Colonic mucosa (tissue), 4 donors: ENCODE data around the gene BLCAP. TPM values are rescaled to one million over a fixed set of nuclear protein-coding genes. Genes with fewer than 3 reads are reported as not detected.

Experiments used
- DNase-seq: peaks from one replicate; pipeline ENCODE4 v3.0.0-alpha.2; 2020
- H3K27ac ChIP-seq: fragments of 200-600 bp; one replicate; pipeline ENCODE4 v1.8.0; 2021
- H3K27me3 ChIP-seq: fragments of 200-600 bp; one replicate; pipeline ENCODE4 v1.8.0; 2021
- H3K36me3 ChIP-seq: fragments of 200-600 bp; one replicate; pipeline ENCODE4 v1.8.0; 2021
- H3K4me1 ChIP-seq: fragments of 200-600 bp; one replicate; pipeline ENCODE4 v1.8.0; 2021; ENCODE audit warnings: mild to moderate bottlenecking
- H3K4me3 ChIP-seq: fragments of 200-600 bp; one replicate; pipeline ENCODE4 v1.8.0; 2021
- H3K9ac ChIP-seq, 2 donors: one replicate each; pipeline ENCODE4 v1.7.0; 2013; ENCODE audit warnings: control low read depth in 2 of 2, low read depth in 2 of 2, low read length in 2 of 2
- H3K9me3 ChIP-seq: fragments of 200-600 bp; one replicate; pipeline ENCODE4 v1.8.0; 2021
- intact Hi-C: fragments of 100-400 bp; cut with DNase I; formaldehyde crosslinking; loops from one replicate; pipeline ENCODE4 v1.14.1; 2022
- total RNA-seq, 2 donors: library from RNA; stranded (reverse); fragmentation: NEBNext Ultra II Directional in 1 of 2; extraction: Animal tissue kit (Norgen Biotek cat#: 25700) in 1 of 2; gene quantifications; one replicate each; pipeline ENCODE4 v1.2.1, GENCODE V29; 2021
- TF ChIP-seq, protein P1 (sequence below): fragments of 200-600 bp; IDR thresholded peaks from one replicate; pipeline ENCODE4 v1.8.0; 2022; ENCODE audit warnings: antibody characterized with exemption, mild to moderate bottlenecking
- donor health status: healthy.
- donor health status: DM: no; HTN: no; CAD: no.
- donor health status: DM: no; HTN: no; CAD: no.

Gene BLCAP
- total RNA-seq, 2 donors from 2014 or later, result 87.2 to 103 TPM

DNA sequence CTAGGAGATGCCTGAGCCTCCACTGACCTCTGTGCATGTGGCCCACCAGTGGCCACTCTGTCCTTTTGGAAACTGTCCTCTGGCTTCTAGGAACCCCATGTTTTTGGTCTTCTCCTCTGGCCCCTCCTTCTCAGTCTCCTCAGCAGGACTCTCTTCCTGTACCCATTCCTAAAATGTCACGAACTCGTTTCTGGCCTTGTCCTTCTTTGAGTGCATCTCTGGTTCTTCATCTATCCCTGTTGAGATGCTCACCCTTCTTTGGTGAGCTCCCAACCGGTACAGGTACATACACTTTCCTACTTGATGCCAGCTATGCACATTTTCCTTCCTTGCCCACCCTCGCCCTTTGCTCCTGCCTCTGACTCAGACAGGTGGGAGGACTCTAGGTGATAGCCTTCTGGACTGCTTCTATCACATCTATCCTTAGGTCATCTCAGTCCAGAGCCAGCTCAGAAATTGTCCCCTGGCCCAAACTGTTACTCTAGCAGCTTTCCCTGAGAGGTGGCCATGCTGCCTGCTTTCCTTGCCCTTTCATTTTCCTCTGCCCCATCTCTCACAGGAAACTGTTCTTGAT, 21.4 kb downstream of the BLCAP start:
- H3K9me3 ChIP-seq, result no peaks in the 10 kb centered on the region
- no peak for DNase-seq
- H3K36me3 ChIP-seq, result no peaks in the 10 kb centered on the region
- no peaks in the 10 kb centered on the region for H3K4me1 ChIP-seq
- no peaks in the 10 kb centered on the region for H3K27me3 ChIP-seq
- intact Hi-C loops, result no loop called here
- H3K9ac ChIP-seq, result no peak overlapping the region
- TF ChIP-seq, protein P1, sequence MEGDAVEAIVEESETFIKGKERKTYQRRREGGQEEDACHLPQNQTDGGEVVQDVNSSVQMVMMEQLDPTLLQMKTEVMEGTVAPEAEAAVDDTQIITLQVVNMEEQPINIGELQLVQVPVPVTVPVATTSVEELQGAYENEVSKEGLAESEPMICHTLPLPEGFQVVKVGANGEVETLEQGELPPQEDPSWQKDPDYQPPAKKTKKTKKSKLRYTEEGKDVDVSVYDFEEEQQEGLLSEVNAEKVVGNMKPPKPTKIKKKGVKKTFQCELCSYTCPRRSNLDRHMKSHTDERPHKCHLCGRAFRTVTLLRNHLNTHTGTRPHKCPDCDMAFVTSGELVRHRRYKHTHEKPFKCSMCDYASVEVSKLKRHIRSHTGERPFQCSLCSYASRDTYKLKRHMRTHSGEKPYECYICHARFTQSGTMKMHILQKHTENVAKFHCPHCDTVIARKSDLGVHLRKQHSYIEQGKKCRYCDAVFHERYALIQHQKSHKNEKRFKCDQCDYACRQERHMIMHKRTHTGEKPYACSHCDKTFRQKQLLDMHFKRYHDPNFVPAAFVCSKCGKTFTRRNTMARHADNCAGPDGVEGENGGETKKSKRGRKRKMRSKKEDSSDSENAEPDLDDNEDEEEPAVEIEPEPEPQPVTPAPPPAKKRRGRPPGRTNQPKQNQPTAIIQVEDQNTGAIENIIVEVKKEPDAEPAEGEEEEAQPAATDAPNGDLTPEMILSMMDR, result no peak
- H3K27ac ChIP-seq, result no peak overlapping the region
- H3K4me3 ChIP-seq, result no peak overlapping the region

- no peak overlapping the region for H3K27ac ChIP-seq
- H3K9ac ChIP-seq, result no peak overlapping the region
- H3K4me3 ChIP-seq, result no peak overlapping the region
- TF ChIP-seq, protein P1, result no peak
- H3K4me1 ChIP-seq, result no peaks in the 10 kb centered on the region
- no peaks in the 10 kb centered on the region for H3K27me3 ChIP-seq
- no peaks in the 10 kb centered on the region for H3K9me3 ChIP-seq
- no peaks in the 10 kb centered on the region for H3K36me3 ChIP-seq
- DNase-seq, result no peak
- intact Hi-C loops, result no loop called here
Observed at GRCh38 chr20:37505263-37506151, 22.2 kb downstream of the BLCAP start.

- H3K27me3 ChIP-seq, result no peaks in the 10 kb centered on the region
- no peak overlapping the region for H3K27ac ChIP-seq
- H3K9me3 ChIP-seq, result no peaks in the 10 kb centered on the region
- TF ChIP-seq, protein P1, result no peak
- DNase-seq, result no peak
- H3K4me3 ChIP-seq, result no peak overlapping the region
- H3K36me3 ChIP-seq, result no peaks in the 10 kb centered on the region
- no peaks in the 10 kb centered on the region for H3K4me1 ChIP-seq
- H3K9ac ChIP-seq, result no peak overlapping the region
- intact Hi-C loops, result no loop called here
Observed at GRCh38 chr20:37504404-37505096, 23.1 kb downstream of the BLCAP start.

GRCh38 chr20:37503256-37503927, 24.3 kb downstream of the BLCAP start:
- TF ChIP-seq, protein P1, result no peak
- no peak for DNase-seq
- Histone ChIP-seq H3K27me3 (no peaks in the 10 kb centered on the region), H3K4me1 (no peaks in the 10 kb centered on the region), H3K9ac (no peak overlapping the region), H3K36me3 (no peaks in the 10 kb centered on the region), H3K4me3 (no peak overlapping the region), H3K27ac (no peak overlapping the region), H3K9me3 (no peaks in the 10 kb centered on the region)
- intact Hi-C loops, result no loop called here

GRCh38 chr20:37502654-37503053, 25.0 kb downstream of the BLCAP start:
- TF ChIP-seq, protein P1, result no peak
- Histone ChIP-seq H3K36me3 (no peaks in the 10 kb centered on the region), H3K9ac (no peak overlapping the region), H3K4me1 (no peaks in the 10 kb centered on the region), H3K27me3 (no peaks in the 10 kb centered on the region), H3K9me3 (no peaks in the 10 kb centered on the region), H3K27ac (no peak overlapping the region), H3K4me3 (no peak overlapping the region)
- intact Hi-C loops, result no loop called here
- DNase-seq, result no peak
